Left cardiac atrium (tissue), 2 donors: Measurements from ENCODE around the gene ZNF135. TPM values are rescaled to one million over a fixed set of nuclear protein-coding genes. Genes with fewer than 3 reads are reported as not detected.

Source experiments
- total RNA-seq, 2 donors: library from RNA; stranded (reverse); fragmentation: NEBNext Ultra II Directional; extraction: Animal tissue kit (Norgen Biotek cat#: 25700); gene quantifications; one replicate each; pipeline ENCODE4 v1.2.1, GENCODE V29; 2021
- donor health status: DM: no; HTN: yes; CAD: no; lungs with severe emphysema.
- donor health status: DM: yes; HTN: yes; CAD: no.

The ZNF135 gene
- total RNA-seq, 2 donors from 2014 or later: 2.5 to 3.4 TPM

Other genes starting within 250 kb of the ZNF135 start
- gene ZNF552, start 244.4 kb upstream of the ZNF135 start, total RNA-seq: 1 to 10 TPM; 3.3 to 4.6 TPM
- gene ZNF587B, start 229.0 kb upstream of the ZNF135 start, total RNA-seq: 1 to 10 TPM; 5.9 to 8.7 TPM
- gene ZNF587, start 209.4 kb upstream of the ZNF135 start, total RNA-seq: 10 to 100 TPM; 18.6 to 20.9 TPM
- gene ZNF814, start 170.2 kb upstream of the ZNF135 start, total RNA-seq: 10 to 100 TPM; 10.8 to 10.9 TPM
- 10 to 100 TPM; 11.9 to 13.4 TPM for gene ZNF417, start 142.7 kb upstream of the ZNF135 start, total RNA-seq
- gene ZNF418, start 123.9 kb upstream of the ZNF135 start, total RNA-seq: 10 to 100 TPM in 1 of 2 donors, 1 to 10 TPM in 1; 9.1 to 10.5 TPM
- gene ZNF256, start 111.6 kb upstream of the ZNF135 start, total RNA-seq: 10 to 100 TPM in 1 of 2 donors, 1 to 10 TPM in 1; 9.6 to 15.3 TPM
- gene C19orf18, start 84.7 kb upstream of the ZNF135 start, total RNA-seq: 1 to 10 TPM; 2.0 to 2.1 TPM
- gene ZNF606, start 56.5 kb upstream of the ZNF135 start, total RNA-seq: 10 to 100 TPM; 11.4 to 13.8 TPM
- under 1 TPM in 1 of 2 donors, not detected in 1; 0.42 TPM for gene ZSCAN1, start 25.3 kb upstream of the ZNF135 start, total RNA-seq
- gene ZSCAN18, start 38.9 kb downstream of the ZNF135 start, total RNA-seq: 10 to 100 TPM; 54.0 to 60.9 TPM
- 1 to 10 TPM; 7.0 to 8.8 TPM for gene ZNF329, start 91.5 kb downstream of the ZNF135 start, total RNA-seq
- gene ZNF274, start 123.8 kb downstream of the ZNF135 start, total RNA-seq: 10 to 100 TPM; 20.9 to 28.3 TPM
- 10 to 100 TPM; 20.2 to 21.8 TPM for gene ZNF544, start 169.6 kb downstream of the ZNF135 start, total RNA-seq
- 1 to 10 TPM; 4.4 to 6.8 TPM for gene ZNF8, start 219.7 kb downstream of the ZNF135 start, total RNA-seq
- 10 to 100 TPM; 19.9 to 22.8 TPM for gene ERVK3-1, start 246.1 kb downstream of the ZNF135 start, total RNA-seq